ENCODE measurements around the gene HSD17B7.
A peak's percentile ranks its signal among the peaks of the same experiment; 100 is the strongest.
"Not testable (repeated sequence)": the region's sequence is repeated elsewhere in the genome, so short reads cannot be mapped to it uniquely, and the experiment has no call there.

The HSD17B7 gene

GRCh38 chr1:162790303-162790984 lies at the start of gene HSD17B7:
TSS of gene HSD17B7 (plus strand) at chr1:162790702. CDS start at chr1:162790801, 99 bp downstream.
- DNase-seq (ENCODE audit: low spot score) = peak; percentile 67
- peak; percentile 84 for FAIRE-seq

- DNase-seq (ENCODE audit: low spot score) (no peak), FAIRE-seq (no peak)
Observed at GRCh38 chr1:162740755-162741154, 49.7 kb upstream of the HSD17B7 start.

- DNase-seq (ENCODE audit: low spot score) (no peak), FAIRE-seq (no peak)
Observed at GRCh38 chr1:162741574-162741973, 48.9 kb upstream of the HSD17B7 start.

GRCh38 chr1:162746264-162746942 lies 44.1 kb upstream of the HSD17B7 start:
- DNase-seq (ENCODE audit: low spot score); FAIRE-seq: not testable (repeated sequence)

GRCh38 chr1:162753001-162753658 lies 37.4 kb upstream of the HSD17B7 start:
- DNase-seq (ENCODE audit: low spot score) (no peak), FAIRE-seq (no peak)

GRCh38 chr1:162753998-162754585 lies 36.4 kb upstream of the HSD17B7 start:
- FAIRE-seq = no peak

GRCh38 chr1:162755306-162755705 lies 35.2 kb upstream of the HSD17B7 start:
- DNase-seq (ENCODE audit: low spot score) (no peak), FAIRE-seq (no peak)

More at GRCh38 chr1:162753998-162754585, 36.4 kb upstream of the HSD17B7 start:
- DNase-seq (ENCODE audit: low spot score) = no peak

- FAIRE-seq (no peak), DNase-seq (ENCODE audit: low spot score) (no peak)
Observed at GRCh38 chr1:162756523-162756922, 34.0 kb upstream of the HSD17B7 start.

- no peak for FAIRE-seq
- DNase-seq (ENCODE audit: low spot score) = no peak
Observed at GRCh38 chr1:162757476-162757875, 33.0 kb upstream of the HSD17B7 start.

- FAIRE-seq = no peak
- no peak for DNase-seq (ENCODE audit: low spot score)
Observed at GRCh38 chr1:162765788-162766187, 24.7 kb upstream of the HSD17B7 start.

- FAIRE-seq = no peak
- no peak for DNase-seq (ENCODE audit: low spot score)
Observed at GRCh38 chr1:162772571-162773154, 17.8 kb upstream of the HSD17B7 start.

- no peak for FAIRE-seq
- no peak for DNase-seq (ENCODE audit: low spot score)
Observed at GRCh38 chr1:162774007-162774406, 16.5 kb upstream of the HSD17B7 start.

GRCh38 chr1:162779043-162779442 lies 11.5 kb upstream of the HSD17B7 start:
- FAIRE-seq (no peak), DNase-seq (ENCODE audit: low spot score) (no peak)

GRCh38 chr1:162782671-162783070 lies 7.8 kb upstream of the HSD17B7 start:
- FAIRE-seq (no peak), DNase-seq (ENCODE audit: low spot score) (no peak)

GRCh38 chr1:162784926-162785325 lies 5.6 kb upstream of the HSD17B7 start:
- FAIRE-seq; DNase-seq (ENCODE audit: low spot score): not testable (repeated sequence)

- FAIRE-seq; DNase-seq (ENCODE audit: low spot score): not testable (repeated sequence)
Observed at GRCh38 chr1:162788783-162789182, 1.7 kb upstream of the HSD17B7 start.

- not testable (repeated sequence) for DNase-seq (ENCODE audit: low spot score)
Observed at GRCh38 chr1:162790985-162791357, 469 bp downstream of the HSD17B7 start.

GRCh38 chr1:162794284-162794683 lies 3.8 kb downstream of the HSD17B7 start:
- not testable (repeated sequence) for DNase-seq (ENCODE audit: low spot score); FAIRE-seq

More at GRCh38 chr1:162790985-162791357, 469 bp downstream of the HSD17B7 start:
- not testable (repeated sequence) for FAIRE-seq

GRCh38 chr1:162796617-162797279 lies 6.2 kb downstream of the HSD17B7 start:
- FAIRE-seq; DNase-seq (ENCODE audit: low spot score): not testable (repeated sequence)

- FAIRE-seq = peak; percentile 21
Observed at GRCh38 chr1:162799995-162800830, 9.7 kb downstream of the HSD17B7 start.

More at GRCh38 chr1:162799995-162800830, 9.7 kb downstream of the HSD17B7 start:
- peak; percentile 35 for DNase-seq (ENCODE audit: low spot score)
